Neural cell (in vitro differentiated cells): ENCODE results near the gene NME7.
"Not testable (repeated sequence)": the region's sequence is repeated elsewhere in the genome, so short reads cannot be mapped to it uniquely, and the experiment has no call there.

ENCODE experiments used
- CTCF ChIP-seq: fragments of 450-650 bp; IDR thresholded peaks from 2 replicates; pipeline ENCODE4 v1.5.1; 2014; ENCODE audit warnings: antibody characterized with exemption, mild to moderate bottlenecking, moderate library complexity; ENCODE audit not compliant: poor library complexity, severe bottlenecking
- MXI1 ChIP-seq: fragments of 450-650 bp; conservative IDR thresholded peaks from 2 replicates; pipeline ENCODE4 v1.6.1; 2014; ENCODE audit warnings: antibody characterized with exemption, mild to moderate bottlenecking; ENCODE audit not compliant: poor library complexity, severe bottlenecking

GRCh38 chr1:169408340-169408739 lies 40.7 kb upstream of the NME7 start:
- TF ChIP-seq CTCF, MXI1: not testable (repeated sequence)
